Activated B cell treated with CpG ODN at 0.5 μM for 24 hours (primary cell): ENCODE results near the gene KCNMA1. TPM values are rescaled to one million over a fixed set of nuclear protein-coding genes. Genes with fewer than 3 reads are reported as not detected.

Source experiments
- ATAC-seq: fragments of 200-7000 bp; cut with Tn5 transposase; one replicate; pipeline ENCODE4 v1.10.0; 2021; ENCODE audit warnings: low read depth, mild to moderate bottlenecking, moderate library complexity
- CTCF ChIA-PET: fragments of 350-600 bp; sonication (Branson Sonifier 250); formaldehyde crosslinking; loops from one replicate; lab custom pipeline; 2021; ENCODE audit warnings: antibody characterized with exemption; lab: Charles Lee
- POLR2A ChIA-PET: fragments of 350-600 bp; sonication (Branson Sonifier 250); formaldehyde crosslinking; loops from one replicate; lab custom pipeline; 2021; ENCODE audit warnings: antibody characterized with exemption; lab: Charles Lee
- DNase-seq: peaks from one replicate; pipeline ENCODE4 v3.0.0; 2022
- H3K27ac Mint-ChIP-seq: one replicate; pipeline ENCODE4 v1.8.0; 2020; ENCODE audit warnings: mixed read lengths
- H3K27me3 Mint-ChIP-seq: one replicate; pipeline ENCODE4 v1.8.0; 2021; ENCODE audit warnings: mixed read lengths
- H3K36me3 Mint-ChIP-seq: one replicate; pipeline ENCODE4 v1.8.0; 2021; ENCODE audit warnings: low read depth, mixed read lengths
- H3K4me1 Mint-ChIP-seq: one replicate; pipeline ENCODE4 v1.8.0; 2021; ENCODE audit warnings: mixed read lengths
- H3K4me3 Mint-ChIP-seq: one replicate; pipeline ENCODE4 v1.8.0; 2020; ENCODE audit warnings: mild to moderate bottlenecking, mixed read lengths
- H3K9me3 Mint-ChIP-seq: one replicate; pipeline ENCODE4 v1.8.0; 2020; ENCODE audit warnings: mixed read lengths
- CTCF ChIP-seq: fragments of 200-600 bp; IDR thresholded peaks from one replicate; pipeline ENCODE4 v1.8.0; 2022; ENCODE audit warnings: antibody characterized with exemption, mild to moderate bottlenecking
- intact Hi-C: fragments of 100-400 bp; cut with micrococcal nuclease; formaldehyde crosslinking; loops from one replicate; pipeline ENCODE4 v1.15.1; 2024
- total RNA-seq: library from RNA; stranded (reverse); gene quantifications from 2 replicates; pipeline ENCODE4 v1.2.3, GENCODE V29; 2022

KCNMA1 gene
- total RNA-seq, 1 donor from 2014 or later, result 3.7 TPM

GRCh38 chr10:77670817-77671443, 33.3 kb upstream of the KCNMA1 start:
- H3K9me3 Mint-ChIP-seq, result no peaks in the 10 kb centered on the region
- ATAC-seq (no peak), DNase-seq (no peak)
- TF ChIP-seq CTCF, result no peak
- CTCF ChIA-PET, result no interaction called here
- peaks cover 3% of the 10 kb centered on the region for H3K4me1 Mint-ChIP-seq
- H3K4me3 Mint-ChIP-seq, result no peak overlapping the region
- no peak overlapping the region for H3K27ac Mint-ChIP-seq
- no peaks in the 10 kb centered on the region for H3K36me3 Mint-ChIP-seq
- intact Hi-C loops, result no loop called here
- POLR2A ChIA-PET, result no interaction called here
- peaks cover 3% of the 10 kb centered on the region for H3K27me3 Mint-ChIP-seq

DNA sequence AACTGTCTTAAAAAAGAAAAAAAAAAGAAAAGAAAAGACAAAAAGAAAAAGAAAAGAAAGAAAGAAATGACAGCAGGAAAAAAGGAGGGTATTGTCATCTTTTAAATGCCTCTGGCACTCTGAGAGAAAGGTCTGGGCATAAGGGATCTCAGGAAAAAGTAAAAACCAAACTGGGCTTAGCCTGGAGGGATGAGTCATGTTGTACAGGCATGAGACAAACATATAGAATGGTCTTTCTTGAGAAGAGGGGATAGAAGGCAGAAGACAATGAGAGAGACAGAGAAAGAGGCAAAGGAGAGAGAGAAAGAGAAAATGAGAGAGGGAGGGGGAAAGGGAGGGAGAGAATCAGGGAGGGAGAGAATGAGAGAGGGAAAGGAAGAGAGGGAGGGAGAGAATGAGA, 32.3 kb upstream of the KCNMA1 start:
- no peaks in the 10 kb centered on the region for H3K9me3 Mint-ChIP-seq
- TF ChIP-seq CTCF, result no peak
- DNase-seq (no peak), ATAC-seq (no peak)
- H3K4me1 Mint-ChIP-seq, result peaks cover 3% of the 10 kb centered on the region
- peaks cover 3% of the 10 kb centered on the region for H3K27me3 Mint-ChIP-seq
- no peak overlapping the region for H3K4me3 Mint-ChIP-seq
- intact Hi-C loops, result no loop called here
- ChIA-PET CTCF (no interaction called here), POLR2A (no interaction called here)
- no peaks in the 10 kb centered on the region for H3K36me3 Mint-ChIP-seq
- no peak overlapping the region for H3K27ac Mint-ChIP-seq

GRCh38 chr10:77667426-77668324, 30.1 kb upstream of the KCNMA1 start:
- ChIA-PET CTCF (no interaction called here), POLR2A (no interaction called here)
- Mint-ChIP-seq H3K36me3 (no peaks in the 10 kb centered on the region), H3K4me1 (peaks cover 3% of the 10 kb centered on the region), H3K4me3 (no peak overlapping the region), H3K27me3 (peaks cover 5% of the 10 kb centered on the region), H3K27ac (no peak overlapping the region), H3K9me3 (no peaks in the 10 kb centered on the region)
- no peak for ATAC-seq
- no peak for DNase-seq
- no peak for TF ChIP-seq CTCF
- intact Hi-C loops, result no loop called here

- no peak for DNase-seq
- no peak overlapping the region for H3K4me3 Mint-ChIP-seq
- no peak for TF ChIP-seq CTCF
- no peak overlapping the region for H3K27ac Mint-ChIP-seq
- ChIA-PET CTCF (no interaction called here), POLR2A (no interaction called here)
- H3K27me3 Mint-ChIP-seq, result peaks cover 6% of the 10 kb centered on the region
- no peaks in the 10 kb centered on the region for H3K36me3 Mint-ChIP-seq
- H3K9me3 Mint-ChIP-seq, result no peaks in the 10 kb centered on the region
- ATAC-seq, result no peak
- intact Hi-C loops, result no loop called here
- H3K4me1 Mint-ChIP-seq, result peaks cover 3% of the 10 kb centered on the region
These were observed 29.2 kb upstream of the KCNMA1 start for GRCh38 chr10:77666821-77667220.

- Mint-ChIP-seq H3K27ac (no peak overlapping the region), H3K36me3 (no peaks in the 10 kb centered on the region), H3K4me3 (no peak overlapping the region), H3K4me1 (peaks cover 3% of the 10 kb centered on the region), H3K27me3 (peaks cover 3% of the 10 kb centered on the region), H3K9me3 (no peaks in the 10 kb centered on the region)
- POLR2A ChIA-PET, result no interaction called here
- intact Hi-C loops, result no loop called here
- TF ChIP-seq CTCF, result no peak
- CTCF ChIA-PET, result no interaction called here
- no peak for DNase-seq
- ATAC-seq, result no peak
These were observed 27.1 kb upstream of the KCNMA1 start for GRCh38 chr10:77664696-77665095.
